OCI-LY7 (cell line): Measurements from ENCODE around the gene LHX3. TPM values are rescaled to one million over a fixed set of nuclear protein-coding genes. Genes with fewer than 3 reads are reported as not detected.

Source experiments
- BruUV-seq: library from RNA; stranded (reverse); fragments of 400-500 nt; replicated peaks from 2 replicates; lab custom pipeline; 2021; lab: Mats Ljungman, UMichigan
- CTCF ChIA-PET: fragments of 300-600 bp; sonication (Branson Sonifier 250); formaldehyde crosslinking; loops from one replicate; lab custom pipeline; 2022; ENCODE audit warnings: antibody characterized with exemption; ENCODE audit not compliant: unreplicated experiment; lab: Charles Lee
- POLR2A ChIA-PET: fragments of 300-600 bp; sonication (Branson Sonifier 250); formaldehyde crosslinking; loops from one replicate; lab custom pipeline; 2022; ENCODE audit warnings: antibody characterized with exemption; lab: Charles Lee
- DNase-seq: peaks from one replicate; pipeline ENCODE4 v3.0.0-alpha.2; 2015; ENCODE audit warnings: low spot score
- H2AFZ ChIP-seq: fragments of 200-600 bp; sonication (generic), shearing (Covaris generic); 2 replicates; pipeline ENCODE4 v1.6.1; 2014; ENCODE audit warnings: mild to moderate bottlenecking, antibody characterized with exemption, low read length, moderate library complexity
- H3K27ac ChIP-seq: fragments of 200-600 bp; sonication (generic); 2 replicates; pipeline ENCODE4 v1.5.1; 2014; ENCODE audit warnings: mixed run types, low read depth, mild to moderate bottlenecking, moderate library complexity, low read length, inconsistent platforms; ENCODE audit not compliant: poor library complexity, severe bottlenecking
- H3K36me3 ChIP-seq: fragments of 200-600 bp; sonication (generic); 2 replicates; pipeline ENCODE4 v1.6.1; 2014; ENCODE audit warnings: mild to moderate bottlenecking, antibody characterized with exemption, low read length, moderate library complexity, mixed read lengths; ENCODE audit not compliant: insufficient read depth
- H3K4me1 ChIP-seq: fragments of 200-600 bp; sonication (generic); 2 replicates; pipeline ENCODE4 v1.5.1; 2014; ENCODE audit warnings: mild to moderate bottlenecking, low read length; ENCODE audit not compliant: insufficient read depth, poor library complexity, severe bottlenecking
- H3K4me2 ChIP-seq: fragments of 200-600 bp; sonication (generic); 2 replicates; pipeline ENCODE4 v1.6.1; 2014; ENCODE audit warnings: mild to moderate bottlenecking, low read length
- H3K4me3 ChIP-seq: fragments of 200-600 bp; sonication (generic); 2 replicates; pipeline ENCODE4 v1.5.1; 2014; ENCODE audit warnings: mild to moderate bottlenecking, low read depth, low read length; ENCODE audit not compliant: poor library complexity, severe bottlenecking
- H3K79me2 ChIP-seq: fragments of 200-600 bp; sonication (generic); 2 replicates; pipeline ENCODE4 v1.6.1; 2016; ENCODE audit warnings: low read depth, mild to moderate bottlenecking, low read length, moderate library complexity, mixed read lengths; ENCODE audit not compliant: insufficient read depth
- H3K9me2 ChIP-seq: fragments of 200-600 bp; sonication (generic); 2 replicates; pipeline ENCODE4 v1.6.1; 2016; ENCODE audit warnings: mild to moderate bottlenecking, low read length, mixed read lengths; ENCODE audit not compliant: insufficient read depth
- H3K9me3 ChIP-seq: fragments of 200-600 bp; sonication (generic); 2 replicates; pipeline ENCODE4 v1.6.1; 2014; ENCODE audit warnings: mild to moderate bottlenecking, mixed run types, low read length, mixed read lengths
- H4K20me1 ChIP-seq: fragments of 200-600 bp; sonication (generic); 2 replicates; pipeline ENCODE4 v1.6.1; 2014; ENCODE audit warnings: mild to moderate bottlenecking, antibody characterized with exemption, low read length, moderate library complexity, mixed read lengths; ENCODE audit not compliant: insufficient read depth
- CTCF ChIP-seq: fragments of 200-600 bp; sonication (generic); conservative IDR thresholded peaks from 2 replicates; pipeline ENCODE4 v1.5.1; 2014; ENCODE audit warnings: mild to moderate bottlenecking, antibody characterized with exemption, low read length, moderate library complexity, mixed read lengths
- EZH2phosphoT487 ChIP-seq: fragments of 200-600 bp; sonication (generic); IDR thresholded peaks from 2 replicates; pipeline ENCODE4 v1.6.1; 2018; ENCODE audit warnings: low read depth, borderline replicate concordance, mild to moderate bottlenecking, mixed run types, antibody characterized with exemption, low read length, moderate library complexity, mixed read lengths
- intact Hi-C: fragments of 100-400 bp; cut with micrococcal nuclease; formaldehyde crosslinking; loops from one replicate; pipeline ENCODE4 v1.10.0; 2022; ENCODE audit not compliant: unreplicated experiment
- total RNA-seq, 2 experiments: library from RNA; depleted of rRNA in 1 of 2; stranded (reverse); fragments of >200 nt in 1 of 2; shearing (Covaris generic) in 1 of 2; gene quantifications; 2 replicates each; pipeline ENCODE4 v1.2.3, GENCODE V29; 2014 to 2022

The LHX3 gene
- total RNA-seq, 2 experiments from 2014 or later = 0.15 TPM; not detected in 1

GRCh38 chr9:136219276-136219675, 14.3 kb upstream of the LHX3 start:
- no peaks in the 10 kb centered on the region for H3K9me3 ChIP-seq
- H4K20me1 ChIP-seq = no peaks in the 10 kb centered on the region
- H3K27ac ChIP-seq = no peak overlapping the region
- no peak for TF ChIP-seq EZH2phosphoT487
- no peak for TF ChIP-seq CTCF
- H2AFZ ChIP-seq = no peak overlapping the region
- DNase-seq = no peak
- POLR2A ChIA-PET = interaction anchor here (0.8 kb wide), 1 partner anchor 342 kb away, joined by 5 read pairs; no protein-coding TSS in a partner anchor
- CTCF ChIA-PET = no interaction called here
- H3K4me3 ChIP-seq = no peak overlapping the region
- H3K36me3 ChIP-seq = peaks cover 97% of the 10 kb centered on the region
- no peaks in the 10 kb centered on the region for H3K9me2 ChIP-seq
- H3K4me2 ChIP-seq = no peak overlapping the region
- intact Hi-C loops = no loop called here
- peaks cover 34% of the 10 kb centered on the region for H3K4me1 ChIP-seq
- no TSS peak for BruUV-seq
- H3K79me2 ChIP-seq = peaks cover 13% of the 10 kb centered on the region; the same call in 1 of the 2 replicates

- DNase-seq = no peak
- H3K27ac ChIP-seq = no peak overlapping the region
- H3K4me1 ChIP-seq = peaks cover 28% of the 10 kb centered on the region
- H3K9me3 ChIP-seq = no peaks in the 10 kb centered on the region
- TF ChIP-seq EZH2phosphoT487 = no peak
- TF ChIP-seq CTCF = no peak
- BruUV-seq = no TSS peak
- H2AFZ ChIP-seq = no peak overlapping the region
- ChIA-PET POLR2A (no interaction called here), CTCF (no interaction called here)
- peaks cover 97% of the 10 kb centered on the region for H3K36me3 ChIP-seq
- H3K9me2 ChIP-seq = no peaks in the 10 kb centered on the region
- H3K4me3 ChIP-seq = no peak overlapping the region
- no peak overlapping the region for H3K4me2 ChIP-seq
- H4K20me1 ChIP-seq = no peaks in the 10 kb centered on the region
- intact Hi-C loops = no loop called here
- peaks cover 7% of the 10 kb centered on the region; the same call in 1 of the 2 replicates for H3K79me2 ChIP-seq
Measured at GRCh38 chr9:136218673-136219072, 13.7 kb upstream of the LHX3 start.

GRCh38 chr9:136218271-136218670, 13.3 kb upstream of the LHX3 start:
- CTCF ChIA-PET = no interaction called here
- BruUV-seq = no TSS peak
- POLR2A ChIA-PET = no interaction called here

More at GRCh38 chr9:136218271-136218670, 13.3 kb upstream of the LHX3 start:
- no peak overlapping the region for H3K27ac ChIP-seq
- H3K4me2 ChIP-seq = no peak overlapping the region
- no peaks in the 10 kb centered on the region for H3K9me3 ChIP-seq
- H3K9me2 ChIP-seq = no peaks in the 10 kb centered on the region
- TF ChIP-seq EZH2phosphoT487 (no peak), CTCF (no peak)
- H2AFZ ChIP-seq = no peak overlapping the region
- intact Hi-C loops = no loop called here
- H3K4me1 ChIP-seq = peaks cover 24% of the 10 kb centered on the region
- H3K79me2 ChIP-seq = peaks cover 3% of the 10 kb centered on the region; the same call in 1 of the 2 replicates
- no peaks in the 10 kb centered on the region for H4K20me1 ChIP-seq
- peaks cover 97% of the 10 kb centered on the region for H3K36me3 ChIP-seq
- DNase-seq = no peak
- no peak overlapping the region for H3K4me3 ChIP-seq
